Sigmoid colon (tissue), 4 donors: Measurements from ENCODE around the gene GSTA1.

Experiments used
- CTCF ChIP-seq, 4 experiments: fragments of 450-650 bp in 3 of 4; fragments of 200-600 bp in 1 of 4; IDR thresholded peaks; one replicate each; pipeline ENCODE4 v1.5.1; 2016 to 2019; ENCODE audit warnings: antibody characterized with exemption in 4 of 4, mild to moderate bottlenecking in 3 of 4, moderate library complexity in 2 of 4
- POLR2A ChIP-seq, 2 donors: fragments of 450-650 bp; IDR thresholded peaks; one replicate each; pipeline ENCODE4 v1.6.1; 2016; ENCODE audit warnings: antibody characterized with exemption in 2 of 2, mild to moderate bottlenecking in 2 of 2, moderate library complexity in 2 of 2
- POLR2AphosphoS5 ChIP-seq, 4 donors: sonication (generic); formaldehyde crosslinking; IDR thresholded peaks; one replicate each; pipeline ENCODE4 v1.6.1; 2017; ENCODE audit warnings: antibody characterized with exemption in 4 of 4

GRCh38 chr6:52759085-52759484 lies 44.5 kb downstream of the GSTA1 start:
- TF ChIP-seq CTCF (IDR thresholded peaks at IDR 0.05) (no peak), POLR2A (IDR thresholded peaks at IDR 0.05) (no peak), POLR2AphosphoS5 (IDR thresholded peaks at IDR 0.05) (no peak)
